Lower lobe of right lung (tissue), 2 donors: ENCODE measurements around the gene PATL2. TPM values are rescaled to one million over a fixed set of nuclear protein-coding genes. Genes with fewer than 3 reads are reported as not detected.
"Not testable (repeated sequence)": the region's sequence is repeated elsewhere in the genome, so short reads cannot be mapped to it uniquely, and the experiment has no call there.

ENCODE experiments used
- ATAC-seq, 2 donors: fragments of 200-7000 bp; cut with Tn5 transposase; one replicate each; pipeline ENCODE4 v1.9.1; 2020 to 2022; ENCODE audit warnings: mild to moderate bottlenecking in 2 of 2, moderate library complexity in 2 of 2
- DNase-seq: peaks from one replicate; pipeline ENCODE4 v3.0.0-alpha.2; 2020
- H3K27ac ChIP-seq: fragments of 200-600 bp; one replicate; pipeline ENCODE4 v1.8.0; 2022
- H3K27me3 ChIP-seq: fragments of 200-600 bp; one replicate; pipeline ENCODE4 v1.8.0; 2022; ENCODE audit warnings: low read depth
- H3K36me3 ChIP-seq: fragments of 200-600 bp; one replicate; pipeline ENCODE4 v1.8.0; 2022; ENCODE audit warnings: mild to moderate bottlenecking
- H3K4me1 ChIP-seq: fragments of 200-600 bp; one replicate; pipeline ENCODE4 v1.8.0; 2022
- H3K4me3 ChIP-seq: fragments of 200-600 bp; one replicate; pipeline ENCODE4 v1.8.0; 2022; ENCODE audit warnings: mild to moderate bottlenecking
- H3K9me3 ChIP-seq: fragments of 200-600 bp; one replicate; pipeline ENCODE4 v1.8.0; 2022
- CTCF ChIP-seq: fragments of 200-600 bp; IDR thresholded peaks from one replicate; pipeline ENCODE4 v1.8.0; 2022; ENCODE audit warnings: antibody characterized with exemption, mild to moderate bottlenecking
- intact Hi-C: fragments of 100-400 bp; cut with DNase I; formaldehyde crosslinking; loops from one replicate; pipeline ENCODE4 v1.11.0; 2022
- total RNA-seq: library from RNA; stranded (reverse); fragmentation: NEBNext Ultra II Directional; extraction: Animal tissue kit (Norgen Biotek cat#: 25700); gene quantifications from one replicate; pipeline ENCODE4 v1.2.1, GENCODE V29; 2021
- donor health status: DM: no; HTN: yes; CAD: no; lungs with severe emphysema.

PATL2 gene
- total RNA-seq, 1 donor from 2014 or later: 4.5 TPM

DNA sequence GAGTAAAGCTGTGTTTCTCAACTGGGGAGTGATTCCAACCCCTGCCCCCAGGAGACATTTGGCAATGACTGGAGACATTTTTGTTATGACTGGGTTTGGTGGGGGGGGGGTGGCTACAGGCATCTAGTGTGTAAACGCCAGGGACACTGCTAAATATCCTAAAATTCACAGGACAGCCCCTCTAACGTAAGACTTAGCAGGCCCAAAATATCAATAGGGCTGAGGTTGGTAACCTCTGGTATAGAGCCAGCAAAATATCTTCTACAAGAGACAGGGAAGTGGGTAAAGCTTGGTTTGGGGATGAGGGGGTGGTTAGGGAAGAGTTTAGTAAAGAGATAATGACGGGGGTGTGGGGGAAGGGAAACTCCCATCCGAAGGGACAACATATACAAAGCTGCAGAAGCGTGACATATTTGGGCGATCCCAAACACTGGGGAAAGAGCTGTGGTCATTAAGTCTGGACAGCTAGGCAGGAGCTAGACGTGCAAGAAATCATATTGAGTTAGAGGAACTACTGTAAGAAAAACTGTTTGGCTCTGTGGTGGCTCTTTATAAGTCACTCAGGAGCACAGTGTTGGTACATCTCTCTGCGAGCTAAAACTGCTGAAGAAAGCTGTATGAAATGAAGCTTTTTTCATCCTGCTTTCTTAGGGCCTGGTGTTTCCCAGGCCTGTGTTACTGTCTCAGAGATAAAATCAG is 24.5 kb upstream of the PATL2 start:
- peaks cover 26% of the 10 kb centered on the region for H3K4me1 ChIP-seq
- intact Hi-C loops: loop anchor here (10.0 kb wide), 1 partner anchor 71 kb away; the partner anchor contains the start of gene SPG11
- H3K27me3 ChIP-seq: no peaks in the 10 kb centered on the region
- peak overlapping the region; percentile 0 for H3K4me3 ChIP-seq
- DNase-seq: no peak
- H3K36me3 ChIP-seq: no peaks in the 10 kb centered on the region
- H3K9me3 ChIP-seq: no peaks in the 10 kb centered on the region
- TF ChIP-seq CTCF: no peak
- peak overlapping the region; percentile 78 for H3K27ac ChIP-seq
- ATAC-seq: peak; percentile 67 to 84

GRCh38 chr15:44734839-44735481 is 23.8 kb upstream of the PATL2 start:
- Histone ChIP-seq H3K27me3 (no peaks in the 10 kb centered on the region), H3K4me3 (no peak overlapping the region), H3K36me3 (no peaks in the 10 kb centered on the region), H3K27ac (peak overlapping the region; percentile 78), H3K4me1 (peaks cover 32% of the 10 kb centered on the region), H3K9me3 (no peaks in the 10 kb centered on the region)
- ATAC-seq (no peak), DNase-seq (no peak)
- intact Hi-C loops: loop anchor here (10.0 kb wide), 1 partner anchor 70 kb away; the partner anchor contains the start of gene SPG11
- no peak for TF ChIP-seq CTCF

DNA sequence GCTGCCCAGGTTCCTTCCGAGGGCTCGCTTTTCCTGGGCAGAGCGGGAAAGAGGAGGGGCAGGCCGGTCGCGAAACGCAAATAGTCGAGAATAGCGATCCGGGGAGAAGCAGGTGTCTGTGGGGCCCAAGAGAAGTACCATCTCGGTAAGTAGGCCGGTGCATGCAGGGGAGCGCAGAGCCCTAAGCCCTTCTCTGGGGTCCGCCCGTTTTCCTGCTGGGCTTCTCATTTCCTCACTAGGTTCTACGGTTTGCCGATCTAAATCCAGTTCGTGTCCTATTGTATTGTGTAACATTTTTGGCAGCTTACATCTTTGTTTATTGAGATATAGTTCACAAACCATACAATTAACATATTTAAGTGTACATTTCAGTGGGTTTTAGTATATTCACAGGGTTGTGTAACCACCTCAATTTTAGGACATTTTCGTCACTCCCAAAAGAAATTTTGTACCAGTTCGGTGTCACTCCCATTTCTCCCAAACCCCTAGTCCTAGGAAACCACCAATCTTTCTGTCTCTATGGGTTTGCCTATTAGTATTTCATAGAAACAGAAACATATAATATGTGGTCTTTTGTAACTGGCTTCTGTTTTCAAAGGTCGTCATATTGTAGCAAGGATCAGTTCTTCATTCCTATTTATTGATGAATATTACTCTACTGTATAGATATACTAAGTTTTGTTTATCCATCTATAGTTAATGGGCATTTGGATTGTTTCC is 18.4 kb upstream of the PATL2 start:
- Histone ChIP-seq H3K4me3 (peak overlapping the region; percentile 87), H3K27me3 (no peaks in the 10 kb centered on the region), H3K9me3 (no peaks in the 10 kb centered on the region), H3K27ac (peak overlapping the region; percentile 97), H3K36me3 (no peaks in the 10 kb centered on the region), H3K4me1 (peaks cover 56% of the 10 kb centered on the region)
- DNase-seq (peak; percentile 53), ATAC-seq (peak; percentile 25 to 30)
- no peak for TF ChIP-seq CTCF
- intact Hi-C loops: loop anchor here (10.0 kb wide), 1 partner anchor 65 kb away; the partner anchor contains the start of gene SPG11

GRCh38 chr15:44728576-44729407 is 17.7 kb upstream of the PATL2 start:
- intact Hi-C loops: no loop called here
- Histone ChIP-seq H3K36me3 (no peaks in the 10 kb centered on the region), H3K4me1 (peaks cover 60% of the 10 kb centered on the region), H3K27ac (peak overlapping the region; percentile 97), H3K4me3 (peak overlapping the region; percentile 87), H3K27me3 (no peaks in the 10 kb centered on the region), H3K9me3 (no peaks in the 10 kb centered on the region)
- DNase-seq: peak; percentile 97
- peak; percentile 95 to 97 for ATAC-seq
- no peak for TF ChIP-seq CTCF

DNA sequence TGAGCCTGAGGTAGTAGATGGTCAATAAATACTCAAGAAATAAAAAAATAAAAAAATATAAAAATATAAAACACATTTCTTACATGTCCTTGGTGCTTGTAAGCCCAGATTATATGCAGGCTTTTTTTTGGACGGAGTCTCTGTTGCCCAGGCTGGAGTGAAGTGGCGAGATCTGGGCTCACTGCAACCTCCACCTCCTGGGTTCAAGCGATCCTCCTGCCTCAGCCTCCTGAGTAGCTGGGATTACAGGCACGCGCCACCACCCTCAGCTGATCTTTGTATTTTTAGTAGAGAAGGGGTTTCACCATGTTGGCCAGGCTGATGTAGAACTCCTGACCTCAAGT is 17.1 kb upstream of the PATL2 start:
- H3K27me3 ChIP-seq, intact Hi-C loops, H3K36me3 ChIP-seq, DNase-seq, ATAC-seq, H3K9me3 ChIP-seq: not testable (repeated sequence)
- Histone ChIP-seq H3K4me3 (peak overlapping the region; percentile 87), H3K27ac (peak overlapping the region; percentile 97), H3K4me1 (peaks cover 66% of the 10 kb centered on the region)
